ENCODE measurements around the gene COX6B2. TPM values are rescaled to one million over a fixed set of nuclear protein-coding genes. Genes with fewer than 3 reads are reported as not detected.
A peak's percentile ranks its signal among the peaks of the same experiment; 100 is the strongest.

COX6B2 gene
- total and polyA plus RNA-seq, 2 donors = 2.6 to 40.4 TPM

GRCh38 chr19:55346725-55347441 lies 7.6 kb downstream of the COX6B2 start:
- no peak overlapping the region for H3K4me3 ChIP-seq (ENCODE audit: low read length in 2 of 2)
- peaks cover 26 to 64% of the 10 kb centered on the region in 2 donors for H3K36me3 ChIP-seq (ENCODE audit: control insufficient read depth in 2 of 2, insufficient read depth in 2 of 2, low read length in 1 of 2)
- no peak overlapping the region for H3K27ac ChIP-seq (ENCODE audit: low read depth in 1 of 2, low read length in 1 of 2)
- H3K27me3 ChIP-seq (ENCODE audit: control insufficient read depth in 2 of 2, insufficient read depth in 1 of 2, low read length in 1 of 2) = peaks cover under 1 to 13% of the 10 kb centered on the region in 2 donors
- peaks cover 0 to under 1% of the 10 kb centered on the region in 2 donors for H3K9me3 ChIP-seq (ENCODE audit: control insufficient read depth in 2 of 2, insufficient read depth in 1 of 2, low read length in 1 of 2)
- WGBS = 98% methylated on average over 41 of the region's 41 CpGs
- DNase-seq (ENCODE audit: low read depth in 6 of 9, low spot score in 9 of 9) = no peak
- no peaks in the 10 kb centered on the region for H3K4me1 ChIP-seq (ENCODE audit: control insufficient read depth in 2 of 2, insufficient read depth in 2 of 2, low read length in 2 of 2)

GRCh38 chr19:55345818-55346724 lies 8.4 kb downstream of the COX6B2 start:
- Histone ChIP-seq H3K4me3 (ENCODE audit: low read length in 2 of 2) (no peak overlapping the region), H3K27me3 (ENCODE audit: control insufficient read depth in 2 of 2, insufficient read depth in 1 of 2, low read length in 1 of 2) (peaks cover 0 to 5% of the 10 kb centered on the region in 2 donors), H3K36me3 (ENCODE audit: control insufficient read depth in 2 of 2, insufficient read depth in 2 of 2, low read length in 1 of 2) (peaks cover 29 to 68% of the 10 kb centered on the region in 2 donors), H3K9me3 (ENCODE audit: control insufficient read depth in 2 of 2, insufficient read depth in 1 of 2, low read length in 1 of 2) (no peaks in the 10 kb centered on the region), H3K27ac (ENCODE audit: low read depth in 1 of 2, low read length in 1 of 2) (no peak overlapping the region), H3K4me1 (ENCODE audit: control insufficient read depth in 2 of 2, insufficient read depth in 2 of 2, low read length in 2 of 2) (peaks cover 6 to 7% of the 10 kb centered on the region in 2 donors)
- no peak for DNase-seq (ENCODE audit: low read depth in 6 of 9, low spot score in 9 of 9)
- 96% methylated on average over 43 of the region's 43 CpGs for WGBS

- Histone ChIP-seq H3K36me3 (ENCODE audit: control insufficient read depth in 2 of 2, insufficient read depth in 2 of 2, low read length in 1 of 2) (peaks cover 29 to 68% of the 10 kb centered on the region in 2 donors), H3K27me3 (ENCODE audit: control insufficient read depth in 2 of 2, insufficient read depth in 1 of 2, low read length in 1 of 2) (no peaks in the 10 kb centered on the region), H3K9me3 (ENCODE audit: control insufficient read depth in 2 of 2, insufficient read depth in 1 of 2, low read length in 1 of 2) (peaks cover 0 to 2% of the 10 kb centered on the region in 2 donors), H3K4me3 (ENCODE audit: low read length in 2 of 2) (no peak overlapping the region), H3K27ac (ENCODE audit: low read depth in 1 of 2, low read length in 1 of 2) (no peak overlapping the region), H3K4me1 (ENCODE audit: control insufficient read depth in 2 of 2, insufficient read depth in 2 of 2, low read length in 2 of 2) (peaks cover 11 to 14% of the 10 kb centered on the region in 2 donors)
- no peak for DNase-seq (ENCODE audit: low read depth in 6 of 9, low spot score in 9 of 9)
- WGBS = 95% methylated on average over 22 of the region's 22 CpGs
Measured at GRCh38 chr19:55345101-55345817, 9.3 kb downstream of the COX6B2 start.

- peaks cover 0 to 2% of the 10 kb centered on the region in 2 donors for H3K9me3 ChIP-seq (ENCODE audit: control insufficient read depth in 2 of 2, insufficient read depth in 1 of 2, low read length in 1 of 2)
- 95% methylated on average over 9 of the region's 9 CpGs for WGBS
- no peak overlapping the region for H3K4me3 ChIP-seq (ENCODE audit: low read length in 2 of 2)
- H3K27ac ChIP-seq (ENCODE audit: low read depth in 1 of 2, low read length in 1 of 2) = no peak overlapping the region
- no peak for DNase-seq (ENCODE audit: low read depth in 6 of 9, low spot score in 9 of 9)
- H3K27me3 ChIP-seq (ENCODE audit: control insufficient read depth in 2 of 2, insufficient read depth in 1 of 2, low read length in 1 of 2) = no peaks in the 10 kb centered on the region
- peaks cover 29 to 68% of the 10 kb centered on the region in 2 donors for H3K36me3 ChIP-seq (ENCODE audit: control insufficient read depth in 2 of 2, insufficient read depth in 2 of 2, low read length in 1 of 2)
- peaks cover 11 to 17% of the 10 kb centered on the region in 2 donors for H3K4me1 ChIP-seq (ENCODE audit: control insufficient read depth in 2 of 2, insufficient read depth in 2 of 2, low read length in 2 of 2)
Measured at GRCh38 chr19:55344444-55344843, 10.1 kb downstream of the COX6B2 start.

GRCh38 chr19:55341595-55342531 lies 12.7 kb downstream of the COX6B2 start:
- 96% methylated on average over 50 of the region's 50 CpGs for WGBS
- Histone ChIP-seq H3K9me3 (ENCODE audit: control insufficient read depth in 2 of 2, insufficient read depth in 1 of 2, low read length in 1 of 2) (peaks cover 0 to 2% of the 10 kb centered on the region in 2 donors), H3K27ac (ENCODE audit: low read depth in 1 of 2, low read length in 1 of 2) (no peak overlapping the region), H3K27me3 (ENCODE audit: control insufficient read depth in 2 of 2, insufficient read depth in 1 of 2, low read length in 1 of 2) (peaks cover 0 to 4% of the 10 kb centered on the region in 2 donors), H3K36me3 (ENCODE audit: control insufficient read depth in 2 of 2, insufficient read depth in 2 of 2, low read length in 1 of 2) (peaks cover 23 to 52% of the 10 kb centered on the region in 2 donors), H3K4me1 (ENCODE audit: control insufficient read depth in 2 of 2, insufficient read depth in 2 of 2, low read length in 2 of 2) (peaks cover 11 to 26% of the 10 kb centered on the region in 2 donors), H3K4me3 (ENCODE audit: low read length in 2 of 2) (peak overlapping the region; percentile 64 to 70)
- no peak for DNase-seq (ENCODE audit: low read depth in 6 of 9, low spot score in 9 of 9)

GRCh38 chr19:55341171-55341588 lies 13.3 kb downstream of the COX6B2 start:
- Histone ChIP-seq H3K4me1 (ENCODE audit: control insufficient read depth in 2 of 2, insufficient read depth in 2 of 2, low read length in 2 of 2) (peaks cover 11 to 26% of the 10 kb centered on the region in 2 donors), H3K36me3 (ENCODE audit: control insufficient read depth in 2 of 2, insufficient read depth in 2 of 2, low read length in 1 of 2) (peaks cover 20 to 46% of the 10 kb centered on the region in 2 donors), H3K9me3 (ENCODE audit: control insufficient read depth in 2 of 2, insufficient read depth in 1 of 2, low read length in 1 of 2) (peaks cover 0 to 2% of the 10 kb centered on the region in 2 donors), H3K27ac (ENCODE audit: low read depth in 1 of 2, low read length in 1 of 2) (peak overlapping the region in 1 of 2 donors; percentile 88), H3K27me3 (ENCODE audit: control insufficient read depth in 2 of 2, insufficient read depth in 1 of 2, low read length in 1 of 2) (peaks cover 0 to 4% of the 10 kb centered on the region in 2 donors), H3K4me3 (ENCODE audit: low read length in 2 of 2) (peak overlapping the region; percentile 64 to 70)
- DNase-seq (ENCODE audit: low read depth in 6 of 9, low spot score in 9 of 9) = peak in 7 of 9 donors; percentile 26 to 75 (median 65)
- 2% methylated on average over 15 of the region's 15 CpGs for whole genome bisulfite sequencing

- Histone ChIP-seq H3K27me3 (ENCODE audit: control insufficient read depth in 2 of 2, insufficient read depth in 1 of 2, low read length in 1 of 2) (peaks cover 0 to 4% of the 10 kb centered on the region in 2 donors), H3K4me3 (ENCODE audit: low read length in 2 of 2) (peak overlapping the region; percentile 64 to 70), H3K27ac (ENCODE audit: low read depth in 1 of 2, low read length in 1 of 2) (peak overlapping the region; percentile 84 to 88), H3K36me3 (ENCODE audit: control insufficient read depth in 2 of 2, insufficient read depth in 2 of 2, low read length in 1 of 2) (peaks cover 19 to 41% of the 10 kb centered on the region in 2 donors), H3K9me3 (ENCODE audit: control insufficient read depth in 2 of 2, insufficient read depth in 1 of 2, low read length in 1 of 2) (peaks cover 0 to 2% of the 10 kb centered on the region in 2 donors), H3K4me1 (ENCODE audit: control insufficient read depth in 2 of 2, insufficient read depth in 2 of 2, low read length in 2 of 2) (peaks cover 11 to 26% of the 10 kb centered on the region in 2 donors)
- DNase-seq (ENCODE audit: low read depth in 6 of 9, low spot score in 9 of 9) = peak in 4 of 9 donors; percentile 26 to 62 (median 36)
- 2% methylated on average over 24 of the region's 24 CpGs for WGBS
Measured at GRCh38 chr19:55340784-55341147, 13.8 kb downstream of the COX6B2 start.
